ENCODE results near the gene ZNF654. TPM values are rescaled to one million over a fixed set of nuclear protein-coding genes. Genes with fewer than 3 reads are reported as not detected.
"Not testable (repeated sequence)": the region's sequence is repeated elsewhere in the genome, so short reads cannot be mapped to it uniquely, and the experiment has no call there.

ZNF654 gene
- total and polyA plus RNA-seq, 2 donors (not counting 3 experiments of a cell fraction or from before 2014, with no cell fraction given) = 2.9 to 14.6 TPM

- no peak overlapping the region for H3K9ac ChIP-seq (replicated peaks; ENCODE audit: extremely low read depth, insufficient read depth, low read length)
- intact Hi-C loops (cut with micrococcal nuclease) = no loop called here
- TF ChIP-seq GATA2 (IDR thresholded peaks at IDR 0.05; ENCODE audit: insufficient read depth, insufficient read length, low read depth, low read length) (no peak), CTCF (IDR thresholded peaks at IDR 0.05; ENCODE audit: extremely low read depth in 1 of 2, insufficient read depth in 1 of 2, low read depth in 1 of 2, low read length in 2 of 2) (no peak), POLR2A (IDR thresholded peaks at IDR 0.05; ENCODE audit: low read depth, low read length) (no peak), JUN (IDR thresholded peaks at IDR 0.05; ENCODE audit: borderline replicate concordance, insufficient read depth, insufficient read length, low read depth) (no peak), EZH2 (IDR thresholded peaks at IDR 0.05; ENCODE audit: borderline replicate concordance, low read depth, low read length, severe bottlenecking) (no peak), POLR2AphosphoS5 (IDR thresholded peaks at IDR 0.05; ENCODE audit: insufficient read depth, low read depth, low read length) (no peak), FOS (IDR thresholded peaks at IDR 0.05; ENCODE audit: borderline replicate concordance, insufficient read depth, low read length) (no peak), MYC (IDR thresholded peaks at IDR 0.05; ENCODE audit: low read depth, low read length) (no peak), MAX (IDR thresholded peaks at IDR 0.05; ENCODE audit: insufficient read depth, insufficient read length) (no peak)
- H3K4me1 ChIP-seq (ENCODE audit: control insufficient read depth, extremely low read depth, insufficient read depth, low read length) = no peaks in the 10 kb centered on the region
- ChIA-PET CTCF (no interaction called here), POLR2A (no interaction called here)
- no peak overlapping the region for H3K27ac ChIP-seq (ENCODE audit: insufficient read depth, low read depth, low read length)
- DNase-seq (ENCODE audit: low read depth, low spot score) = no peak
- H3K4me3 ChIP-seq (replicated peaks in 1 of 3; ENCODE audit: insufficient read depth in 1 of 3, low read depth in 1 of 3, low read length in 3 of 3) = no peak overlapping the region
- H2AFZ ChIP-seq (ENCODE audit: low read depth, low read length) = no peak overlapping the region
- H3K36me3 ChIP-seq (ENCODE audit: control insufficient read depth in 2 of 2, extremely low read depth in 1 of 2, insufficient read depth in 2 of 2, low read length in 2 of 2) = peaks cover 0 to 2% of the 10 kb centered on the region in 2 experiments
- peaks cover 14% of the 10 kb centered on the region for H3K79me2 ChIP-seq (ENCODE audit: control insufficient read depth, insufficient read depth, low read length)
- no peaks in the 10 kb centered on the region for H3K27me3 ChIP-seq (ENCODE audit: control insufficient read depth in 2 of 2, insufficient read depth in 2 of 2, low read length in 2 of 2)
- H3K9me1 ChIP-seq (replicated peaks; ENCODE audit: control insufficient read depth, extremely low read depth, insufficient read depth, low read length) = no peaks in the 10 kb centered on the region
- FAIRE-seq = no peak
- dilution Hi-C loops (cut with MboI; ENCODE audit: extremely low pct_ligation_motif_present, low sequenced_read_pairs) = no loop called here
- no TSS peak for BruUV-seq (replicated peaks)
- no peaks in the 10 kb centered on the region for H3K9me3 ChIP-seq (replicated peaks; ENCODE audit: control insufficient read depth, insufficient read depth, low read length)
- H4K20me1 ChIP-seq (replicated peaks; ENCODE audit: control insufficient read depth, extremely low read depth, insufficient read depth, low read length) = peaks cover 2% of the 10 kb centered on the region
- H3K4me2 ChIP-seq (ENCODE audit: insufficient read depth, low read length) = no peak overlapping the region
Observed at GRCh38 chr3:88117683-88118082, 58.6 kb downstream of the ZNF654 start.

GRCh38 chr3:88118603-88119002 is 59.5 kb downstream of the ZNF654 start:
- H3K27me3 ChIP-seq (ENCODE audit: control insufficient read depth in 2 of 2, insufficient read depth in 2 of 2, low read length in 2 of 2); dilution Hi-C loops (cut with MboI; ENCODE audit: extremely low pct_ligation_motif_present, low sequenced_read_pairs); DNase-seq (ENCODE audit: low read depth, low spot score); H3K9ac ChIP-seq (replicated peaks; ENCODE audit: extremely low read depth, insufficient read depth, low read length); H3K36me3 ChIP-seq (ENCODE audit: control insufficient read depth in 2 of 2, extremely low read depth in 1 of 2, insufficient read depth in 2 of 2, low read length in 2 of 2); FAIRE-seq; H2AFZ ChIP-seq (ENCODE audit: low read depth, low read length); BruUV-seq (replicated peaks); CTCF ChIA-PET; intact Hi-C loops (cut with micrococcal nuclease); H3K4me3 ChIP-seq (replicated peaks in 1 of 3; ENCODE audit: insufficient read depth in 1 of 3, low read depth in 1 of 3, low read length in 3 of 3); H3K4me2 ChIP-seq (ENCODE audit: insufficient read depth, low read length); H3K9me3 ChIP-seq (replicated peaks; ENCODE audit: control insufficient read depth, insufficient read depth, low read length); H4K20me1 ChIP-seq (replicated peaks; ENCODE audit: control insufficient read depth, extremely low read depth, insufficient read depth, low read length); H3K27ac ChIP-seq (ENCODE audit: insufficient read depth, low read depth, low read length); POLR2A ChIA-PET; H3K4me1 ChIP-seq (ENCODE audit: control insufficient read depth, extremely low read depth, insufficient read depth, low read length); H3K9me1 ChIP-seq (replicated peaks; ENCODE audit: control insufficient read depth, extremely low read depth, insufficient read depth, low read length): not testable (repeated sequence)
- H3K79me2 ChIP-seq (ENCODE audit: control insufficient read depth, insufficient read depth, low read length) = peaks cover 15% of the 10 kb centered on the region

Data from endothelial cell of umbilical vein (primary cell).